Myocyte (in vitro differentiated cells): ENCODE measurements around the gene PRR12. TPM values are rescaled to one million over a fixed set of nuclear protein-coding genes. Genes with fewer than 3 reads are reported as not detected.
A peak's percentile ranks its signal among the peaks of the same experiment; 100 is the strongest.

Experiments
- DNase-seq: peaks from one replicate; pipeline ENCODE4 v3.0.0-alpha.2; 2012; ENCODE audit warnings: low read depth
- total RNA-seq: library from RNA; depleted of rRNA; stranded (reverse); fragments of >200 nt; gene quantifications from 2 replicates; pipeline ENCODE4 v1.2.3, GENCODE V29; 2014

PRR12 gene
- total RNA-seq, 1 donor from 2014 or later = 3.2 TPM

GRCh38 chr19:49564616-49565045 lies 26.4 kb upstream of the PRR12 start:
- no peak for DNase-seq

DNA sequence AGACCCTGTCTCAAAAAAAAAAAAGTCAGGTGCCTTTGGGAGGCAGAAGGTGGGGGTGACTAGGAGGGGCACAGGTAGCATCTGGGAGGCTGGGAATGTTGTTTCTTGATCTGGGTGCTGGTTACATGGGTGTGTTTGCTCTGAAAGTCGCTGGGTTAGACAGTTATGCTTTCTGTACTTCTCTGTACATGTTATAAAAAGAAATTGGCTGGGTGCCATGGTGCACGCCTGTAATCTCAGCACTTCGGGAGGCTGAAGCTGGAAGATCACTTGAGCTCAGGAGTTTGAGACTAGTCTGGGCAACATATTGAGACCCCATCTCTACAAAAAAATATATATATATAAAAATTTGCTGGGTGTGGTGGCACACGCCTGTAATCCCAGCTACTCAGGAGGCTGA lies 25.7 kb upstream of the PRR12 start:
- DNase-seq = no peak

DNA sequence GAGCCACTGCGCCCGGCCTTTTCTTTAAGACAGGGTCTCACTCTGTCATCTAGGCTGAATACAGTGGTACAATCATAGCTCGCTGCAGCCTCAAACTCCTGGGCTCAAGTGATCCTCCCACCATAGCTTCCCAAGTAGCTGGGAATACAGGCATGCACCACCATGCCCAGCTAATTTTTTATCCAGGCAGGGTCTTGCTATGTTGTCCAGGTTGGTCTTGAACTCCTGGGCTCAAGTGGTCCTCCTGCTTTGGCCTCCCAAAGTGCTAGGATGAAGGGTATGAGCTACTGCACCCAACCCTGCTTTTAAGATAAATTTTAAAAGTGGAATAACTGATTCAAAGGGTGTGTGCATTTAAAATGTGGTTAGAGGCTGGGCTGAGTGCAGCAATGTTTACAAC lies 24.7 kb upstream of the PRR12 start:
- DNase-seq = no peak

DNA sequence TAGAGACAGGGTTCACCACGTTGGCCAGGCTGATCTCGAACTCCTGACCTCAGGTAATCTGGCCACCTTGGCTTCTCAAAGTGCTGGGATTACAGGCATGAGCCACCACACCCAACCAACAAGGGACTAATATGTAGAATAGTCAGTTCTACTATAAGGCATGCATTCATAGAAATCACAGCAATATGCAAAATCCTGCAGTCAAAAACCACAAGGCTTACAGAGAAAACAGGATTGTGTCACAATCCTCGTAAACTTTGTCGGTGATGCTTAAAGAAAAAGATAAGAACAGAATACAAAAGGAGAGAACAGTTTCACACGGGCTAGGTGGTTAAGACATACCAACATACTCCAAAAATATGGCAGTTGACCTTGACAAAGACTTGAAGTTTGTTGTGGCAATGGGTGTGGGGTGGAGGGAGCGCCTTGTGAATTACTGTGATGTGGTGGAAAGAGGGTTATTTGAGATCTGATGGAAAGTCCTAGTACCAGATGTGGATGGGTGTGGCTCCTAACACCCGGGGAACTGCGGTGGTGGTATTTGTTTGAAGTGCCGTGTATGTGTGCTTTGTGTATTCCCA lies 23.0 kb upstream of the PRR12 start:
- DNase-seq = no peak

DNA sequence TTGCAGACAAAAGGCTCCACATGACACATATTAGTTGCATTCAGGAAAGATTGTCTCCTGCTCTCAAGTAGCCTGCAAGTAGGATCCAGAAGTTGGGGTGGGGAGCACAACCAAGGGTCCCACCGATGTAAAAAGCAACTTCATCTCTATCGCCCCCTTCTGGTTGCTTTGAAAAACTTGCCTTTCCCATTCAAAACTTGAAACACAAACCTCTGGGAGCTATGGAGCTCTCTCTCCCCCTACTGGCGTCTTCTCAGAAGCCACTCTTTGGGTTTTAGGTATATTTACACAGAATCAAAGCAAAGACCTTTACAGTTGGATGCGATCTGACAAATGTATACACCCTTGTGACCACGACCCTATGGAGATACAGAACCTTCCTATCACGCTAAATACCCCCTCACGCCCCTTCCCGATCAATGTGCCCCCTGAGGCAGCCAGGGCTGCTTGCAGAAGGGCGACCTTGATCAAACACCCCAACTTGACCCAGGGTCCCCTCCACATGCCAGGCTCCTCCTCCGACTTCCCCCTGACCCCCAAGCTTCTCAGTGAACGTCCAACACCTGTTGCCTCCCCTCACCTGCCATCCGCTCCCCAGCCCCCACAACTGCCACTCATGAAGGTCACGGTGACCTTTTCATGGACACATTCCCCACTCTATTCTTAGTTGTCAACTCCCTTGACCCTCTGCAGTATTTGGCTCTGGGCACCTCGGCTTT lies 20.7 kb upstream of the PRR12 start:
- DNase-seq = peak; percentile 85

GRCh38 chr19:49570997-49571676 lies 19.8 kb upstream of the PRR12 start:
- DNase-seq = peak; percentile 56

DNA sequence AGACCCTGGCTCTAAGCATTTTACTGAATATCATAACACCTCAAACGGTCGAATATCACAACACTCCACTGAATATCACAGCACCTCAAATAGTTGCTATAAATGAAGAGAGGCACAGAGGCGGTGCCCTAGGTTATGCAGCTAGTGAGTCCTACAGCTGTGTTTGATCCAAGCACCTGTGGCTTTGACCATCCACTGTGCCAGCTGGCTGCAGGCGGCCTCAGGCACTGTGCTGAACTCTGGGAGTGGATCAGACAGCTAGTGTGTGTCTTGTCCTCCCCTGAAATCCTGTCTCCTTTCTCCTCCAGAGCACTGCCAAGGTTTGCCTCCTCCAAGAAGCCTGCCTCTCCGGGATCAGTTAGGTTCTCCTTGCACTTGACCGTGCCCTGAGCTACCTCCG lies 18.0 kb upstream of the PRR12 start:
- peak; percentile 80 for DNase-seq

GRCh38 chr19:49573425-49573824 lies 17.6 kb upstream of the PRR12 start:
- no peak for DNase-seq

GRCh38 chr19:49574206-49574755 lies 16.7 kb upstream of the PRR12 start:
- no peak for DNase-seq

GRCh38 chr19:49579193-49579592 lies 11.8 kb upstream of the PRR12 start:
- no peak for DNase-seq

- DNase-seq = no peak
These were observed 11.1 kb upstream of the PRR12 start for GRCh38 chr19:49579947-49580263.

- DNase-seq = peak; percentile 96
These were observed 10.5 kb upstream of the PRR12 start, which contains the start of gene NOSIP for GRCh38 chr19:49580264-49581006. TSS of gene NOSIP (minus strand) at chr19:49580556. CDS start at chr19:49560691, 19,865 bp downstream.

- no peak for DNase-seq
These were observed 9.9 kb upstream of the PRR12 start, which contains the start of gene PRRG2 for GRCh38 chr19:49581007-49581508. TSS of gene PRRG2 (plus strand) at chr19:49581316. CDS start at chr19:49583220, 1,904 bp downstream.

DNA sequence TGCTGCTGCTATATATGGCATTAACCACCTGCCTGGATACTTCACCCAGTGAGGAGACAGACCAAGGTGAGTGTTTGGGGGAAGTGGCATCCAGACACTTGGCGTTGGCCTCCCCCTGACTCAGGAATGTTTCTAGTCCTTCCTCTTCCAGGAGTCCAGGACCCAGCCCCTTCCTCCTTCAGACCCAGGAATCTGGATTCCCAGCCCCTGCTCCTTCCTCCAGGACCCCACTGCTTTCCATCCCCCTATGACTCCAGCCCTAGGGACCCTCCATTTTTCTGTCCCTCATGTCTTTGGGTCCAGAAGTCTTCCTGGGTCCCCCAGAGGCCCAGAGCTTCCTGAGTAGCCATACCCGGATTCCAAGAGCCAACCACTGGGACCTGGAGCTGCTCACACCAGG lies 7.7 kb upstream of the PRR12 start:
- DNase-seq = no peak

GRCh38 chr19:49585023-49585422 lies 6.0 kb upstream of the PRR12 start:
- DNase-seq = no peak

DNA sequence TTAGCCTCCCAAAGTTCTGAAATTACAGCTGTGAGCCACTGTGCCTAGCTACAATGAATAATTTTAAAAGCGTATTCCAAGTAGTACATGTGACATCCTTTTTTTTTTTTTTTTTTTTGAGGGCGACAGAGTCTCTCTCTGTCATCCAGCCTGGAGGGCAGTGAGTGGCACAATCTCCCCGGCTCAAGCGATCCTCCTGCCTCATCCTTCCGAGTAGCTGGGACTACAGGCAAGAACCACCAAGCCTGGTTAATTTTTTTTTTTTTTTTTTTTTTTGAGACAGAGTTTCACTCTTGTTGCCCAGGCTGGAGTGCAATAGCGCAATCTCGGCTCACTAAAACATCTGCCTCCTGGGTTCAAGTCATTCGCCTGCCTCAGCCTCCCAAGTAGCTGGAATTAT lies 3.8 kb upstream of the PRR12 start:
- no peak for DNase-seq

GRCh38 chr19:49588365-49589122 lies 2.4 kb upstream of the PRR12 start:
- DNase-seq = no peak

- no peak for DNase-seq
These were observed 1.5 kb upstream of the PRR12 start for GRCh38 chr19:49589502-49589905.

GRCh38 chr19:49590071-49590970 lies 661 bp upstream of the PRR12 start:
- DNase-seq = peak; percentile 90
